WTC11 (cell line): Measurements from ENCODE around the gene RNF135. TPM values are rescaled to one million over a fixed set of nuclear protein-coding genes. Genes with fewer than 3 reads are reported as not detected.

Experiments
- ATAC-seq: fragments of 200-7000 bp; cut with Tn5 transposase; 2 replicates; pipeline ENCODE4 v1.10.0; 2021; ENCODE audit warnings: mild to moderate bottlenecking, moderate library complexity
- CTCF ChIA-PET: fragments of 300-600 bp; sonication (Branson Sonifier 250); formaldehyde crosslinking; loops from one replicate; lab custom pipeline; 2021; ENCODE audit warnings: antibody characterized with exemption; lab: Charles Lee
- POLR2A ChIA-PET: fragments of 350-600 bp; sonication (Branson Sonifier 250); formaldehyde crosslinking; loops from one replicate; lab custom pipeline; 2021; ENCODE audit warnings: antibody characterized with exemption; lab: Charles Lee
- DNase-seq: peaks from one replicate; pipeline ENCODE4 v3.0.0; 2021; ENCODE audit warnings: low spot score
- H3K27ac Mint-ChIP-seq: 2 replicates; pipeline ENCODE4 v1.8.0; 2021; ENCODE audit warnings: mixed read lengths
- H3K27me3 Mint-ChIP-seq: 2 replicates; pipeline ENCODE4 v1.8.0; 2021; ENCODE audit warnings: low read depth, mild to moderate bottlenecking, moderate library complexity, mixed read lengths
- H3K36me3 Mint-ChIP-seq: 2 replicates; pipeline ENCODE4 v1.8.0; 2021; ENCODE audit warnings: mixed read lengths
- H3K4me1 Mint-ChIP-seq: 2 replicates; pipeline ENCODE4 v1.8.0; 2022; ENCODE audit warnings: mixed read lengths
- H3K4me3 Mint-ChIP-seq: 2 replicates; pipeline ENCODE4 v1.8.0; 2021; ENCODE audit warnings: mild to moderate bottlenecking, moderate library complexity, mixed read lengths
- H3K9me3 Mint-ChIP-seq: 2 replicates; pipeline ENCODE4 v1.8.0; 2021; ENCODE audit warnings: mixed read lengths
- ELF4 ChIP-seq: sonication (generic); formaldehyde crosslinking; IDR thresholded peaks from 2 replicates; pipeline ENCODE4 v1.8.1; 2022; ENCODE audit warnings: low read depth, mild to moderate bottlenecking, moderate library complexity, missing genetic modification reagents
- PRDM15 ChIP-seq: sonication (generic); formaldehyde crosslinking; IDR thresholded peaks from 2 replicates; pipeline ENCODE4 v1.8.0; 2022; ENCODE audit warnings: missing genetic modification reagents
- PRRX2 ChIP-seq: fragments of 250-450 bp; sonication (Bioruptor Pico); IDR thresholded peaks from 2 replicates; pipeline ENCODE4 v1.8.0; 2021; ENCODE audit warnings: mild to moderate bottlenecking
- RORB ChIP-seq: fragments of 250-450 bp; sonication (Bioruptor Pico); IDR thresholded peaks from 2 replicates; pipeline ENCODE4 v1.9.0; 2021; ENCODE audit warnings: mild to moderate bottlenecking
- ZNF121 ChIP-seq: sonication (generic); formaldehyde crosslinking; IDR thresholded peaks from 2 replicates; pipeline ENCODE4 v1.8.0; 2023; ENCODE audit warnings: missing genetic modification reagents
- ZNF138 ChIP-seq: sonication (generic); formaldehyde crosslinking; conservative IDR thresholded peaks from 2 replicates; pipeline ENCODE4 v1.8.1; 2022; ENCODE audit warnings: mild to moderate bottlenecking, moderate library complexity, missing genetic modification reagents
- ZNF423 ChIP-seq: fragments of 250-450 bp; sonication (Bioruptor Pico); IDR thresholded peaks from 2 replicates; pipeline ENCODE4 v2.1.2; 2022; ENCODE audit warnings: mild to moderate bottlenecking, moderate library complexity
- total RNA-seq: library from RNA; stranded (reverse); gene quantifications from 3 replicates; pipeline ENCODE4 v1.2.3, GENCODE V29; 2021
- TF ChIP-seq, protein P1 (sequence below): fragments of 250-450 bp; sonication (Bioruptor Pico); IDR thresholded peaks from 2 replicates; pipeline ENCODE4 v1.9.0; 2021; ENCODE audit warnings: mild to moderate bottlenecking, borderline replicate concordance
- TF ChIP-seq, protein P2 (sequence below): sonication (generic); formaldehyde crosslinking; IDR thresholded peaks from 2 replicates; pipeline ENCODE4 v1.8.1; 2023; ENCODE audit warnings: mild to moderate bottlenecking, missing genetic modification reagents
- TF ChIP-seq, protein P3 (sequence below): sonication (generic); formaldehyde crosslinking; IDR thresholded peaks from 2 replicates; pipeline ENCODE4 v1.8.0; 2022; ENCODE audit warnings: mild to moderate bottlenecking, missing genetic modification reagents

RNF135 gene
- total RNA-seq, 1 experiment from 2014 or later: 10.3 TPM

DNA sequence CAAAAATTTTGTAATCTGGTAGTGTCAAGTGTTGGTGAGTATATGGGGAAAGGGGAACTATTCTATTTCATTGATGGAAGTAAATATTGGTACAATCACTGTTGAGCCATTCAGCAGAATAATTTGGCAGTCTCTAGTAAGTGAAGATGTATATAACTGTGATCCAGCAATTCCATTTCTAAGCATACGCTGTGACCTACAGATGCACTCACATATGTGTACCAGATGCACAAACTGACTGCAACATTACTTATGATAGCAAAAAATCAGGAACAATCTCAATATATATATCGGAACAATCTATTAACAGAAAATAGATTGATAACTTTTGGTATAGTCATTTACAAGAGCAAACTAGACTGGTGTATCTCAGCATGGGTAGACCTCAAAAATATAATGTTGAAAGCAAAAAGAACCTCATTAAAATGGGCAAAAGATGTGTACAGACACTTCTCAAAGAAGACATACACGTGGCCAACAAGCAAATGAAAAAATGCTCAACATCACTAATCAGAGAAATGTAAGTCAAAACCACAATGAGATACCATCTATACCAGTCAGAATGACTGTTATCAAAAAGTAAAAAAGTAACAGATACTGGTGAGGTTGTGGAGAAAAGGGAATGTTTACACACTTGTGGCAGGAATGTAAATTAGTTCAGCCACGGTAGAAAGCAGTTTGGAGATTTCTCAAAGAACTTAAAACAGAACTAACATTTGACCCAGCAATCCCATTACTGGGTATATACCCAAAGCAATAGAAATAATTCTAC, 28.3 kb upstream of the RNF135 start (continued):
- TF ChIP-seq, protein P1, sequence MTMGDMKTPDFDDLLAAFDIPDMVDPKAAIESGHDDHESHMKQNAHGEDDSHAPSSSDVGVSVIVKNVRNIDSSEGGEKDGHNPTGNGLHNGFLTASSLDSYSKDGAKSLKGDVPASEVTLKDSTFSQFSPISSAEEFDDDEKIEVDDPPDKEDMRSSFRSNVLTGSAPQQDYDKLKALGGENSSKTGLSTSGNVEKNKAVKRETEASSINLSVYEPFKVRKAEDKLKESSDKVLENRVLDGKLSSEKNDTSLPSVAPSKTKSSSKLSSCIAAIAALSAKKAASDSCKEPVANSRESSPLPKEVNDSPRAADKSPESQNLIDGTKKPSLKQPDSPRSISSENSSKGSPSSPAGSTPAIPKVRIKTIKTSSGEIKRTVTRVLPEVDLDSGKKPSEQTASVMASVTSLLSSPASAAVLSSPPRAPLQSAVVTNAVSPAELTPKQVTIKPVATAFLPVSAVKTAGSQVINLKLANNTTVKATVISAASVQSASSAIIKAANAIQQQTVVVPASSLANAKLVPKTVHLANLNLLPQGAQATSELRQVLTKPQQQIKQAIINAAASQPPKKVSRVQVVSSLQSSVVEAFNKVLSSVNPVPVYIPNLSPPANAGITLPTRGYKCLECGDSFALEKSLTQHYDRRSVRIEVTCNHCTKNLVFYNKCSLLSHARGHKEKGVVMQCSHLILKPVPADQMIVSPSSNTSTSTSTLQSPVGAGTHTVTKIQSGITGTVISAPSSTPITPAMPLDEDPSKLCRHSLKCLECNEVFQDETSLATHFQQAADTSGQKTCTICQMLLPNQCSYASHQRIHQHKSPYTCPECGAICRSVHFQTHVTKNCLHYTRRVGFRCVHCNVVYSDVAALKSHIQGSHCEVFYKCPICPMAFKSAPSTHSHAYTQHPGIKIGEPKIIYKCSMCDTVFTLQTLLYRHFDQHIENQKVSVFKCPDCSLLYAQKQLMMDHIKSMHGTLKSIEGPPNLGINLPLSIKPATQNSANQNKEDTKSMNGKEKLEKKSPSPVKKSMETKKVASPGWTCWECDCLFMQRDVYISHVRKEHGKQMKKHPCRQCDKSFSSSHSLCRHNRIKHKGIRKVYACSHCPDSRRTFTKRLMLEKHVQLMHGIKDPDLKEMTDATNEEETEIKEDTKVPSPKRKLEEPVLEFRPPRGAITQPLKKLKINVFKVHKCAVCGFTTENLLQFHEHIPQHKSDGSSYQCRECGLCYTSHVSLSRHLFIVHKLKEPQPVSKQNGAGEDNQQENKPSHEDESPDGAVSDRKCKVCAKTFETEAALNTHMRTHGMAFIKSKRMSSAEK (CRISPR knock-in tag): no peak
- TF ChIP-seq ZNF121 (CRISPR knock-in tag) (no peak), ZNF138 (CRISPR knock-in tag) (no peak), ELF4 (CRISPR knock-in tag) (no peak), PRDM15 (CRISPR knock-in tag) (no peak), RORB (no peak)

GRCh38 chr17:30947796-30948195, 23.0 kb upstream of the RNF135 start:
- Mint-ChIP-seq H3K27me3 (no peaks in the 10 kb centered on the region), H3K9me3 (no peaks in the 10 kb centered on the region), H3K36me3 (no peaks in the 10 kb centered on the region), H3K4me3 (no peak overlapping the region), H3K27ac (no peak overlapping the region), H3K4me1 (no peaks in the 10 kb centered on the region)
- ChIA-PET CTCF (no interaction called here), POLR2A (interaction anchor here (0.6 kb wide), 1 partner anchor 1815 kb away, joined by 3 read pairs; no protein-coding TSS in a partner anchor)
- no peak for ATAC-seq
- no peak for TF ChIP-seq ZNF423 (CRISPR knock-in tag)
- TF ChIP-seq, all 79 proteins: peak for 0
- DNase-seq: no peak

GRCh38 chr17:30950189-30950588, 20.6 kb upstream of the RNF135 start:
- Mint-ChIP-seq H3K27ac (no peak overlapping the region), H3K36me3 (no peaks in the 10 kb centered on the region), H3K4me3 (no peak overlapping the region), H3K4me1 (no peaks in the 10 kb centered on the region), H3K9me3 (no peaks in the 10 kb centered on the region)
- ChIA-PET CTCF (no interaction called here), POLR2A (no interaction called here)
- ATAC-seq: no peak
- DNase-seq: no peak
- no peak for TF ChIP-seq PRRX2 (CRISPR knock-in tag)
- TF ChIP-seq, all 79 proteins: peak for 0
- H3K27me3 Mint-ChIP-seq: no peaks in the 10 kb centered on the region

GRCh38 chr17:30950669-30951399, 20.0 kb upstream of the RNF135 start:
- CTCF ChIA-PET: interaction anchor here (0.9 kb wide), 1 partner anchor 20 kb away, joined by 3 read pairs; the partner anchor contains the start of gene RNF135
- no peaks in the 10 kb centered on the region for H3K4me1 Mint-ChIP-seq
- no peak overlapping the region for H3K27ac Mint-ChIP-seq
- DNase-seq: no peak
- H3K36me3 Mint-ChIP-seq: no peaks in the 10 kb centered on the region
- POLR2A ChIA-PET: no interaction called here
- no peak overlapping the region for H3K4me3 Mint-ChIP-seq
- ATAC-seq: no peak
- TF ChIP-seq, protein P2, sequence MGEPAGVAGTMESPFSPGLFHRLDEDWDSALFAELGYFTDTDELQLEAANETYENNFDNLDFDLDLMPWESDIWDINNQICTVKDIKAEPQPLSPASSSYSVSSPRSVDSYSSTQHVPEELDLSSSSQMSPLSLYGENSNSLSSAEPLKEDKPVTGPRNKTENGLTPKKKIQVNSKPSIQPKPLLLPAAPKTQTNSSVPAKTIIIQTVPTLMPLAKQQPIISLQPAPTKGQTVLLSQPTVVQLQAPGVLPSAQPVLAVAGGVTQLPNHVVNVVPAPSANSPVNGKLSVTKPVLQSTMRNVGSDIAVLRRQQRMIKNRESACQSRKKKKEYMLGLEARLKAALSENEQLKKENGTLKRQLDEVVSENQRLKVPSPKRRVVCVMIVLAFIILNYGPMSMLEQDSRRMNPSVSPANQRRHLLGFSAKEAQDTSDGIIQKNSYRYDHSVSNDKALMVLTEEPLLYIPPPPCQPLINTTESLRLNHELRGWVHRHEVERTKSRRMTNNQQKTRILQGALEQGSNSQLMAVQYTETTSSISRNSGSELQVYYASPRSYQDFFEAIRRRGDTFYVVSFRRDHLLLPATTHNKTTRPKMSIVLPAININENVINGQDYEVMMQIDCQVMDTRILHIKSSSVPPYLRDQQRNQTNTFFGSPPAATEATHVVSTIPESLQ (CRISPR knock-in tag): no peak
- TF ChIP-seq, protein P3, sequence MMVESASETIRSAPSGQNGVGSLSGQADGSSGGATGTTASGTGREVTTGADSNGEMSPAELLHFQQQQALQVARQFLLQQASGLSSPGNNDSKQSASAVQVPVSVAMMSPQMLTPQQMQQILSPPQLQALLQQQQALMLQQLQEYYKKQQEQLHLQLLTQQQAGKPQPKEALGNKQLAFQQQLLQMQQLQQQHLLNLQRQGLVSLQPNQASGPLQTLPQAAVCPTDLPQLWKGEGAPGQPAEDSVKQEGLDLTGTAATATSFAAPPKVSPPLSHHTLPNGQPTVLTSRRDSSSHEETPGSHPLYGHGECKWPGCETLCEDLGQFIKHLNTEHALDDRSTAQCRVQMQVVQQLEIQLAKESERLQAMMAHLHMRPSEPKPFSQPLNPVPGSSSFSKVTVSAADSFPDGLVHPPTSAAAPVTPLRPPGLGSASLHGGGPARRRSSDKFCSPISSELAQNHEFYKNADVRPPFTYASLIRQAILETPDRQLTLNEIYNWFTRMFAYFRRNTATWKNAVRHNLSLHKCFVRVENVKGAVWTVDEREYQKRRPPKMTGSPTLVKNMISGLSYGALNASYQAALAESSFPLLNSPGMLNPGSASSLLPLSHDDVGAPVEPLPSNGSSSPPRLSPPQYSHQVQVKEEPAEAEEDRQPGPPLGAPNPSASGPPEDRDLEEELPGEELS (CRISPR knock-in tag): no peak
- H3K9me3 Mint-ChIP-seq: no peaks in the 10 kb centered on the region
- H3K27me3 Mint-ChIP-seq: no peaks in the 10 kb centered on the region
